GM18502 (cell line): ENCODE measurements around the gene PNPLA6.

Experiments used
- ATAC-seq: cut with Tn5 transposase; IDR thresholded peaks from one replicate; pipeline ENCODE4 v1.9.1; 2021; ENCODE audit warnings: mild to moderate bottlenecking; ENCODE audit not compliant: unreplicated experiment, poor library complexity

Gene PNPLA6

DNA sequence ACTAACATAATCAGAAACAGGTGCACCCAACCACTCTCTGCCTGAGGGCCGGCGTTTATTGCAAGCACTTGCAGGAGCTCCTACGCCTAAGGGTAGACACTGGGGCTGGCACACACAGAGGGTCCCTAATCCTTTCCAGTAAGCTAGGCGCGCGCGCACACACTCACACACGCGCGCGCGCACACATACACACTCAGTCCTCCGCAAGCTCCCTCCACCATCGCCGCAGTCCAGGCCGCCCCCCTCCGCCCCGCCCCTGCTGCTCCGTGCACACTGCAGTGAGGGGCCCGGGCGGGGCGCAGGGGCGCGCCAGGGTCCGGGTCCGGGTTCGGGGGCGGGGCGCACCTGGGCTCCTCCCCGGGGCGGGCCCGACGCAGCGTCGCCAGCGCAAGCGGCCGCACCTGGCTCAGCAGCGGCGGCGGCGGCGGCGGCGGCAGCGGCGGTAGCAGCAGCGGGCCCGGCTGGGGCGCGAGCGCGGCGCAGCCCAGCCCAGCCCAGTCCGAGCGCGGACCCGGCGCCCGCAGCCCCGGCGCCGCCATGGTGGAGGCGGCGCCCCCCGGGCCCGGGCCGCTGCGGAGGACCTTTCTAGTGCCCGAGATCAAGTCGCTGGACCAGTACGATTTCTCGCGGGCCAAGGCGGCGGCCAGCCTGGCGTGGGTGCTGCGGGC lies 60.1 kb downstream of the PNPLA6 start, which contains the start of gene CAMSAP3:
Gene CAMSAP3 (plus strand): TSS at position 398 of the 668 bp plus-strand sequence. CDS start 140 bp downstream, at position 538.
- ATAC-seq: peak; percentile 48

DNA sequence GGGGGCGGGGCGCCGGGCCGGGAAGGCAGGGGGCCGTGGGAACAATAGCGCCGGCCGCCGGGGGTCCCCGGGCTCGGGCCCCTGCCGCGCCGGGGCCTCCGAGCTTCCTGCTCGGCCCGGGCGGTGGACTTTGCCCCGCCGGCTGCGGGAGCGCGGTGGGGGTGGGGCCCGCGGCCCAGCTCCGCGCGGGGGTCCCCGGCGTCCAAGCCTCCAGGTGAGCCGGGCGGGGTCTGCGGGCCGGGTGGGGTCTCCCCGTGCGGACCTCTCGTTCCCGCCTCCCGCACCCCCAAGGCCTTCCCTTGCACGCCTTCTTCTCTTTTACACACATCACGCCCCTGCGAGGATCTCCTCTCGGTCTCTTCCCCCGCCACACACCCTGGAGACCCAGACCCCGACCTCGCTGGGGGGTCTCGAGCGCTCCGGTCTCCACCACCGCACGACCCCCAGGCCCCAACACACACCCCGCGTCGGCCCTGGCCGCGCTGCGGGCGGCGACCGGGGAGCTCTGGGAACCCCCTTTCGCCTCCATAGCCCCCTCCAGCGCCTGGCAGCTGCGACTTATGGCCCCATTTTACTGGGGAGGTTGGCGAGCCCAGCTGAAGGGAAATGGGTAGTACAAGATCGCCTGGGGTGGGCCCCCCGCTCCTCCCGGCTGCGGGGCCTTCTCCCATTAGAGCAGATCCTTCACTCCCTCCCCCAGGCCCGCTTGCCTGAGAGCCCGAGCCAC lies 60.9 kb downstream of the PNPLA6 start:
- ATAC-seq: no peak

DNA sequence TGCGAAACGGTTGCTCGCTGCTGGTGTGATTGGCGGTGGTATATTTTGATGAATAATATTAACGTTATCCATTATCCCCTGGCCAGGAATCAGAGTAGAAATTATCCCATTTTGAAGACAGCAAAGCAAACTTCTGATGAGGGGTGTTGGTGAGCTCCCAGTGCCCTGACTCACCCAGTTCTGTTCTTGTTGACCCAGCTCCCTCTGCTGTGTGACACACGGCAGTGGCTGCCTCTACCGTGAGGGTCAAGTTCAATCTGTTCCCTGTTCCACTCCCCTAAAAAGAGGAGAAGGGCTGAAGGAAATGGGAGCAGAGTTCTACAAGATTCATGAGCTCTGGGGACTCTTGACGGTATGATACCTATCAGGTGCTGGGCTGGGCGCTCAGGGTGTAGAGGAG lies 62.2 kb downstream of the PNPLA6 start:
- ATAC-seq: no peak

GRCh38 chr19:7598180-7598579 lies 62.7 kb downstream of the PNPLA6 start:
- no peak for ATAC-seq

DNA sequence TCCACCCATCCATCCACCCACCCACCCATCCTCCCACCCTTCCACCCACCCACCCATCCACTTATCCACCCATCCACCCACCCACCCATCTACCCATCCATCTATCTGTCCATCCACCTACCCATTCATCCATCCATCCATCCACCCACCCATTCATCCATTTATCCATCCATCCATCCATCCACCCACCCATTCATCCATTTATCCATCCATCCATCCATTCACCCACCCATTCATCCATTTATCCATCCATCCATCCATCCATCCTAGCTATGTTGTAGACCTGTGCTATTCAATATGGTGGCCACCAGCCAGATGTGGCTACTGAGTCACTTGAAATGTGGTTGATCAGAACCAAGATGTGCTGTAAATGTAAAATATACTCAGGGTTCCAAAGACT lies 65.2 kb downstream of the PNPLA6 start:
- ATAC-seq: no peak

DNA sequence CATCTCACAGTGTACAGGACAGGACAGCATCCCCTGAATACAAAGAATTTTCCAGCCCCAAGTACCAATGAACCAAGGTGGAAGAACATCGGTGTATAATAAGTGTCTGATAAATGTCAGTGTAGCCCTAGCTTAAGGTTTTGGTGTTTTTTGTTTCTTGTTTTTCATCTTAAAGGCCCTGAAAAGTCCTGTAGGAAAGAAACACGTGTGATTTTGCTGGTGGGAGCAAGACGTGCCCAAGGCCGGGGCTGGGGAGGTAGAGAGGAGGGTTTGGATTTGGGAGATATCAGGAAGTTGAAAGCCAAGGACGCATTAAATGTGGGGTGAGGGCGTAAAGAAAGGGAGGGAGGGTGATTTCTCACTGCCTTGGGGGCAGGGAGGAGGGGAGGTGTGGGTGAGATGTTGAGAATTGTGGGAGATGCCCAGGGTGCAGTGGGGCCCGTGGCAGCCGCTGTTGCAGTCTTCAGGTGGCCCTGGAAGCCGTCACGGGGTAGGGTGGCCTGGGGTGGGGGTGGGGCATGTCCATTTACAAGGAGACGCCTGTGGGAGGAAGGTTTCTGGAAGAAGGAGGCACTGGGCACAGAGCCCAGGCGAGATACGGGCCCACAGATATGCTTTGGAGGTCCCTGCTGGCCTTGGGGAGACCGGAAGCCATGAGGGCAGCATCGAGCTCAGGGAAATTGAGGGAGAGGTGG lies 66.9 kb downstream of the PNPLA6 start:
- no peak for ATAC-seq

GRCh38 chr19:7602935-7603497 lies 67.5 kb downstream of the PNPLA6 start:
- ATAC-seq: no peak

DNA sequence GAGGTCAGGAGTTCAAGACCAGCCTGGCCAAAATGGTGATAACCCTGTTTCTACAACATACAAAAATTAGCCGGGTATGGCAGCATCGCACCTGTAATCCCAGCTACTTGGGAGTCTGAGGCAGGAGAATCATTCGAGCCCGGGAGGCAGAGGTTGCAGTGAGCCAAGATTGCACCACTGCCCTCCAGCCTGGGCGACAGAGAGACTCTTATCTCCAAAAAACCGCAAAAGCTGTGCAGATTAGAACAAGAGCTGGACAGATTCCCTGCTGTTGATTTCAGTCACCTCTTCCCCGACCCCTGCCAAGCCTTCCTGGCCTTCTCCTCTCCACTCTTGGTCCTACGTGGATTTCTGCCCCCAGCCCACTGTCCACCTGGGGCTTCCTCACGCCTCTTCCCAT lies 68.4 kb downstream of the PNPLA6 start:
- no peak for ATAC-seq

DNA sequence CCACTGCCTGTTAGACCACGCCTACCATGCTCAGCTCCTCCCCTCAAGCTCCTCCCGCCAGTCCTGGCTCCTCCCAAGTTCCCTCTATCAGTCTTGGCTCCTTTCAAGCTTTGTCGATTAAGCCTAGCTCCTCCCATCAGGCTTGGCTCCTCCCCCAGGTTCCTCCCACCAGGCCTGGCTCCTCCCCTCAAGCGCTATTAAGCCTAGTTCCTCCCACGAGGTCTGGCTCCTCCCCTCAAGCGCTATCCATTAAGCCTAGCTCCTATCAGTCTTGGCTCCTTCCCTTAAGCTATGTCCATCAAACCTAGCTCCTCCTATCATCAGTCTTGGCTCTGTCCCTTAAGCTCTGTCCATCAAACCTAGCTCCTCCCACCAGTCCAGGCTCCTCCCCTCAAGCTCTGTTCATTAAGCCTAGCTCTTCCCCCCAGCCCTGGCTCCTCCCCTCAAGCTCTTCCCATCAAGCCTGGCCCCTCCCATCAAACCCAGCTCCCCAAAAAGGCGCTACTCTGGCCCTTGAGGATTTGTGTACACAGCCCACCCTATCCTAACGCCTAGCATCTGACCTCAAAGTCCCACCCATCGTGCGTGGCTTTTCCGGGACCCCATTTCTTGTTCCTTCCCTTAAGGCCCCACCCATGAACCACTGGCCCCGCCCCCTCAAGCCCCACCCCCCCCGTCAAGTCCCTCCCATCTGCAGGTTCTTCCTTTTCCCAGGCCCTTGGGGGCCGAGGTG lies 70.1 kb downstream of the PNPLA6 start:
- ATAC-seq: no peak

DNA sequence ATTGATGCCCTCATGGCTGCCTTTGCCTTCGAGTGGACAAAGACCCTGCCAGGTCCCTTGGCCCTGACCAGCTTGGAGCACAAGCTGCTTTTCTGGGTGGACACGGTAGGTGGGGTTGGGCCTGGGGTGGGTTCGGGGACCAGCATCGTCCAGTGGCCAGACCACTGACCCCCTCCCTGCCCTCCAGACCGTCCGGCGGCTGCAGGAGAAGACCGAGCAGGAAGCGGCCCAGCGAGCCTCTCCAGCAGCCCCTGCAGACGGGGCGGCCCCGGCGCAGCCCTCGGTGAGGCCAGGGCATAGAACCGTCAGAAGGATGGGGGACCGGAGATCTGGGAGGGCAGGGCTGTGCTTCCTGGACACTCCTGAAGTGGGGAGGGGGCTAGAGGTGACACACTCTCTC lies 70.8 kb downstream of the PNPLA6 start:
- ATAC-seq: no peak

DNA sequence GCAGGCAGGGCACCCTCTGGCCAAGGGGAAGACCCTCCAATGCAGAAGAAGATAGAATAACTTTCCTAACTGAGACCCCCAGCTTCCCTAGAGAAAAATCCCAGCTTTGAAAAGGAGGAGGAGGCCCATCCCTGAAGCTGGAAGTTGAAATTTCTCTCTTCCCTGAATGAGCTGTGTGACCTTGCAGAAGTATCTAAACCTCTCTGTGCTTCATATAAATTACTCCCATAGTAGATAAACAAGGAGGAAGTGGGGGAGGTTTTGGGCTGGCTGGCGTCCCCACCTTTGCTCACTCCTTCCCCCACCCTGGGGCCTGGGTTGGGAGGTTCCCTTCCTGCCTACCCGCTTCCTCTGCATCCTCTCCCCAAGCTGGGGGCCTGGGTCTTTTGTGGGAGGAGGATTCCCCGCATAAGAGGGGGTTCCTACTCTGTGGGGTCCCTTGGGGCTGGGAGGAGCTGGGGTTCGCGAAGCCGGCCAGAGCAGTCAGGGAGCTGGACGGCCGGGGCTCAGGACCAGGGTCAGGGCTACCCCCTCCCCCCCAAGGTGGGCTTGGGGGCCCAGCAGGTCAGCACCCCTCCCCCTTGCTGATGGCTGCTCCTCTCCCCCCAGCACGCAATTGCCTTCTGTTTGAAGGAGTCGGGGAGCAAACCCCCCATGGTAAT lies 71.8 kb downstream of the PNPLA6 start:
- no peak for ATAC-seq

DNA sequence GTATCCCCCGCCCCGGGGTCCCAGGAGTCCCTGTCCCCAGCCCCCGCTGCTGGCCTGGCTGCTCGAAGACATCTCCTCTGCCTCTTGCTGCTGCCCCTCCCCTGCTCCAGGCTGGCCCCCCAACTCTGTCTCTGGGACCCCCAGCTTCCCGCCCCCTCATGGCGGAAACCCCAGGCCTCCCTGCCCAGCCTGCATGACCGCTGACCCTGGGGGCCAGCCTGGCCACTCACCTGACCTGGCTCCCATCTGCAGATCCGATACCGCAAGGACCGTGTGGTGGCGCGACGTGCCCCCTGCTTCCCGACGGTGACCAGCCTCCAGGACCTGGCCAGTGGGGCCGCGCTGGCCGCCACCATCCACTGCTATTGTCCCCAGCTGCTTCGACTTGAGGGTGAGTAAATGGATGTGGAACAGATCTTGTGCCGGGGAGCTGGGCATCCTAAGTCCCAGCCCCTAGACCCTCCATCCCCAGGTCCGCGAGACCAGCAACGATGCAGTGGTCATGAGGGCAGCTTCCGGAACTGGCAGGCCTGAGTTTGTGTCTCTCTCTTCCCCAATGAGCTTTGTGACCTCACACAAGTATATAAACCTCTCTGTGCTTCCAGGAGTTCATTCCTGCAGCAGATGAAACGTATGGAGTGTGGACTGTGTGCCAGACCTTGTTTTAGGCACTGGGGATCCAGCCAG lies 72.5 kb downstream of the PNPLA6 start:
- no peak for ATAC-seq

GRCh38 chr19:7610491-7611240 lies 75.1 kb downstream of the PNPLA6 start:
- ATAC-seq: no peak
